SK-N-SH treated with all-trans-retinoic acid at 6 μM for 48 hours (cell line): ENCODE results near the gene TMEM114.

Experiments used
- ATAC-seq: fragments of 200-7000 bp; cut with Tn5 transposase; 3 replicates; pipeline ENCODE4 v1.9.1; 2020; ENCODE audit warnings: mild to moderate bottlenecking, moderate library complexity
- ARNTL ChIP-seq: fragments of 450-650 bp; formaldehyde crosslinking; IDR thresholded peaks from 2 replicates; pipeline ENCODE4 v1.5.0; 2020; ENCODE audit warnings: low read depth, mild to moderate bottlenecking, moderate library complexity, borderline replicate concordance
- BACH2 ChIP-seq: fragments of 250-450 bp; sonication (Bioruptor Pico); IDR thresholded peaks from 2 replicates; pipeline ENCODE4 v1.9.0; 2021; ENCODE audit warnings: mild to moderate bottlenecking, borderline replicate concordance
- GLIS3 ChIP-seq: fragments of 250-450 bp; sonication (Bioruptor Pico); IDR thresholded peaks from 2 replicates; pipeline ENCODE4 v1.5.0; 2020; ENCODE audit warnings: mild to moderate bottlenecking, moderate library complexity
- ISL1 ChIP-seq: fragments of 250-450 bp; sonication (Bioruptor Pico); IDR thresholded peaks from 2 replicates; pipeline ENCODE4 v2.1.2; 2022; ENCODE audit warnings: mild to moderate bottlenecking, moderate library complexity
- OSR1 ChIP-seq: fragments of 250-450 bp; sonication (Bioruptor Pico); IDR thresholded peaks from 2 replicates; pipeline ENCODE4 v1.8.0; 2022; ENCODE audit warnings: moderate library complexity, mild to moderate bottlenecking, inconsistent platforms
- PPARA ChIP-seq: fragments of 250-450 bp; sonication (Bioruptor Pico); IDR thresholded peaks from 2 replicates; pipeline ENCODE4 v1.5.0; 2020; ENCODE audit warnings: mild to moderate bottlenecking, borderline replicate concordance
- RARB ChIP-seq: fragments of 250-450 bp; sonication (Bioruptor Pico); IDR thresholded peaks from 2 replicates; pipeline ENCODE4 v1.8.0; 2021; ENCODE audit warnings: mild to moderate bottlenecking, moderate library complexity
- ZFP3 ChIP-seq: fragments of 250-450 bp; sonication (Bioruptor Pico); IDR thresholded peaks from 2 replicates; pipeline ENCODE4 v1.5.0; 2020; ENCODE audit warnings: mild to moderate bottlenecking, moderate library complexity
- ZFP30 ChIP-seq: fragments of 450-650 bp; formaldehyde crosslinking; IDR thresholded peaks from 2 replicates; pipeline ENCODE4 v1.5.0; 2022; ENCODE audit warnings: mild to moderate bottlenecking, moderate library complexity
- ZNF565 ChIP-seq: fragments of 450-650 bp; formaldehyde crosslinking; conservative IDR thresholded peaks from 2 replicates; pipeline ENCODE4 v1.5.0; 2020; ENCODE audit warnings: low read depth, mild to moderate bottlenecking, moderate library complexity
- ZNF70 ChIP-seq: fragments of 450-650 bp; formaldehyde crosslinking; IDR thresholded peaks from 2 replicates; pipeline ENCODE4 v1.5.0; 2020; ENCODE audit warnings: mild to moderate bottlenecking, moderate library complexity
- TF ChIP-seq, protein P1 (sequence below): fragments of 250-450 bp; sonication (Bioruptor Pico); IDR thresholded peaks from 2 replicates; pipeline ENCODE4 v1.5.1; 2021; ENCODE audit warnings: mild to moderate bottlenecking, moderate library complexity
- TF ChIP-seq, protein P2 (sequence below): fragments of 250-450 bp; sonication (Bioruptor Pico); IDR thresholded peaks from 2 replicates; pipeline ENCODE4 v1.5.0; 2020; ENCODE audit warnings: mild to moderate bottlenecking, moderate library complexity
- TF ChIP-seq, protein P3 (sequence below): fragments of 250-450 bp; sonication (Bioruptor Pico); IDR thresholded peaks from 2 replicates; pipeline ENCODE4 v1.8.0; 2020; ENCODE audit warnings: mild to moderate bottlenecking, moderate library complexity, borderline replicate concordance
- TF ChIP-seq, protein P4 (sequence below): fragments of 250-450 bp; sonication (Bioruptor Pico); IDR thresholded peaks from 2 replicates; pipeline ENCODE4 v1.5.1; 2020; ENCODE audit warnings: low read depth, mild to moderate bottlenecking, moderate library complexity

Gene TMEM114

DNA sequence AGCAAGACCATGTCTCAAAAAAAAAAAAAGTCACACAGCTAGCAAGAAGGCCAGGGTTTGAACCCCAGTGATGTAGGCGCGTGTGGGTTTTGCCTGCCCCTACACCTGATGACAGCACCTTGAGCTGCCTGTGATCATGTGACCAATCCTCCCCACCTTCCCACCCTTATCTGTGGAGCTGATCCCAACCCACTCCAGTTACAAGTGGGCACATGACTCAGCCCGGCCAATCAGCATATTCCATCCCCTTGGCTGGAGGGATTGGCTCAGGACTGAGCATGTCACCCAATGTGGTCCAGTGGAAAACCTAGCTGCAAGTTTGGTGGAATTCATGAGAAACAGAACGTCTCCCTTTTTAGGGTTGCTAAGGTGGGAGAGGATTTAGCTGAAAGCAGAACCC, 6.6 kb downstream of the TMEM114 start:
- TF ChIP-seq, protein P1, sequence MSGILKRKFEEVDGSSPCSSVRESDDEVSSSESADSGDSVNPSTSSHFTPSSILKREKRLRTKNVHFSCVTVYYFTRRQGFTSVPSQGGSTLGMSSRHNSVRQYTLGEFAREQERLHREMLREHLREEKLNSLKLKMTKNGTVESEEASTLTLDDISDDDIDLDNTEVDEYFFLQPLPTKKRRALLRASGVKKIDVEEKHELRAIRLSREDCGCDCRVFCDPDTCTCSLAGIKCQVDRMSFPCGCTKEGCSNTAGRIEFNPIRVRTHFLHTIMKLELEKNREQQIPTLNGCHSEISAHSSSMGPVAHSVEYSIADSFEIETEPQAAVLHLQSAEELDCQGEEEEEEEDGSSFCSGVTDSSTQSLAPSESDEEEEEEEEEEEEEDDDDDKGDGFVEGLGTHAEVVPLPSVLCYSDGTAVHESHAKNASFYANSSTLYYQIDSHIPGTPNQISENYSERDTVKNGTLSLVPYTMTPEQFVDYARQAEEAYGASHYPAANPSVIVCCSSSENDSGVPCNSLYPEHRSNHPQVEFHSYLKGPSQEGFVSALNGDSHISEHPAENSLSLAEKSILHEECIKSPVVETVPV = no peak
- TF ChIP-seq, protein P2, sequence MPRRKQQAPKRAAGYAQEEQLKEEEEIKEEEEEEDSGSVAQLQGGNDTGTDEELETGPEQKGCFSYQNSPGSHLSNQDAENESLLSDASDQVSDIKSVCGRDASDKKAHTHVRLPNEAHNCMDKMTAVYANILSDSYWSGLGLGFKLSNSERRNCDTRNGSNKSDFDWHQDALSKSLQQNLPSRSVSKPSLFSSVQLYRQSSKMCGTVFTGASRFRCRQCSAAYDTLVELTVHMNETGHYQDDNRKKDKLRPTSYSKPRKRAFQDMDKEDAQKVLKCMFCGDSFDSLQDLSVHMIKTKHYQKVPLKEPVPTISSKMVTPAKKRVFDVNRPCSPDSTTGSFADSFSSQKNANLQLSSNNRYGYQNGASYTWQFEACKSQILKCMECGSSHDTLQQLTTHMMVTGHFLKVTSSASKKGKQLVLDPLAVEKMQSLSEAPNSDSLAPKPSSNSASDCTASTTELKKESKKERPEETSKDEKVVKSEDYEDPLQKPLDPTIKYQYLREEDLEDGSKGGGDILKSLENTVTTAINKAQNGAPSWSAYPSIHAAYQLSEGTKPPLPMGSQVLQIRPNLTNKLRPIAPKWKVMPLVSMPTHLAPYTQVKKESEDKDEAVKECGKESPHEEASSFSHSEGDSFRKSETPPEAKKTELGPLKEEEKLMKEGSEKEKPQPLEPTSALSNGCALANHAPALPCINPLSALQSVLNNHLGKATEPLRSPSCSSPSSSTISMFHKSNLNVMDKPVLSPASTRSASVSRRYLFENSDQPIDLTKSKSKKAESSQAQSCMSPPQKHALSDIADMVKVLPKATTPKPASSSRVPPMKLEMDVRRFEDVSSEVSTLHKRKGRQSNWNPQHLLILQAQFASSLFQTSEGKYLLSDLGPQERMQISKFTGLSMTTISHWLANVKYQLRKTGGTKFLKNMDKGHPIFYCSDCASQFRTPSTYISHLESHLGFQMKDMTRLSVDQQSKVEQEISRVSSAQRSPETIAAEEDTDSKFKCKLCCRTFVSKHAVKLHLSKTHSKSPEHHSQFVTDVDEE = no peak
- TF ChIP-seq RARB (CRISPR knock-in tag) = no peak
- no peak for TF ChIP-seq ZNF565 (CRISPR knock-in tag)
- no peak for ATAC-seq

DNA sequence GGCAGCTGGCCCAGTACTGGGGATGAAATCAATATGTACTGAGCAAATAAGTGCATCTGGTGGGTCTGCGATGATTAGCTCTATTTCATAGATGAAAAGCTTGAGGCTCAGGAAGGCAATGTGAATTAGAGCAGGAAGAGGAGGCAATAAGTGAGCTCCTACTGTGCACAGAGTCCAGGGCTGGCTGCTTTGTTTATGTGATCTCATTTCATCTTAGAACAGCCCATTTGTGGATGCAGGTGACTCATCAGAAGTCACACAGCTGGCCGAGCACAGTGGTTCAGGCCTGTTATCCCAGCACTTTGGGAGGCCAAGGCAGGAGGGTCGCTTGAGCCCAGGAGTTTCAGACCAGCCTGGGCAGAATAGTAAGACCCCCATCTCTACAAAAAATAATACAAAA, 7.1 kb downstream of the TMEM114 start:
- TF ChIP-seq, protein P1 = no peak
- TF ChIP-seq, protein P3, sequence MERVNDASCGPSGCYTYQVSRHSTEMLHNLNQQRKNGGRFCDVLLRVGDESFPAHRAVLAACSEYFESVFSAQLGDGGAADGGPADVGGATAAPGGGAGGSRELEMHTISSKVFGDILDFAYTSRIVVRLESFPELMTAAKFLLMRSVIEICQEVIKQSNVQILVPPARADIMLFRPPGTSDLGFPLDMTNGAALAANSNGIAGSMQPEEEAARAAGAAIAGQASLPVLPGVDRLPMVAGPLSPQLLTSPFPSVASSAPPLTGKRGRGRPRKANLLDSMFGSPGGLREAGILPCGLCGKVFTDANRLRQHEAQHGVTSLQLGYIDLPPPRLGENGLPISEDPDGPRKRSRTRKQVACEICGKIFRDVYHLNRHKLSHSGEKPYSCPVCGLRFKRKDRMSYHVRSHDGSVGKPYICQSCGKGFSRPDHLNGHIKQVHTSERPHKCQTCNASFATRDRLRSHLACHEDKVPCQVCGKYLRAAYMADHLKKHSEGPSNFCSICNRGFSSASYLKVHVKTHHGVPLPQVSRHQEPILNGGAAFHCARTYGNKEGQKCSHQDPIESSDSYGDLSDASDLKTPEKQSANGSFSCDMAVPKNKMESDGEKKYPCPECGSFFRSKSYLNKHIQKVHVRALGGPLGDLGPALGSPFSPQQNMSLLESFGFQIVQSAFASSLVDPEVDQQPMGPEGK (CRISPR knock-in tag) = no peak
- no peak for TF ChIP-seq PPARA (CRISPR knock-in tag)
- TF ChIP-seq ISL1 (CRISPR knock-in tag) = no peak
- TF ChIP-seq ZNF70 (CRISPR knock-in tag) = no peak
- TF ChIP-seq, protein P2 = no peak
- no peak for TF ChIP-seq BACH2 (CRISPR knock-in tag)
- TF ChIP-seq ARNTL (CRISPR knock-in tag) = no peak
- no peak for TF ChIP-seq OSR1
- TF ChIP-seq, protein P4, sequence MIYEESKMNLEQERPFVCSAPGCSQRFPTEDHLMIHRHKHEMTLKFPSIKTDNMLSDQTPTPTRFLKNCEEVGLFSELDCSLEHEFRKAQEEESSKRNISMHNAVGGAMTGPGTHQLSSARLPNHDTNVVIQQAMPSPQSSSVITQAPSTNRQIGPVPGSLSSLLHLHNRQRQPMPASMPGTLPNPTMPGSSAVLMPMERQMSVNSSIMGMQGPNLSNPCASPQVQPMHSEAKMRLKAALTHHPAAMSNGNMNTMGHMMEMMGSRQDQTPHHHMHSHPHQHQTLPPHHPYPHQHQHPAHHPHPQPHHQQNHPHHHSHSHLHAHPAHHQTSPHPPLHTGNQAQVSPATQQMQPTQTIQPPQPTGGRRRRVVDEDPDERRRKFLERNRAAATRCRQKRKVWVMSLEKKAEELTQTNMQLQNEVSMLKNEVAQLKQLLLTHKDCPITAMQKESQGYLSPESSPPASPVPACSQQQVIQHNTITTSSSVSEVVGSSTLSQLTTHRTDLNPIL (CRISPR knock-in tag) = no peak
- no peak for TF ChIP-seq ZFP30 (CRISPR knock-in tag)
- no peak for ATAC-seq

DNA sequence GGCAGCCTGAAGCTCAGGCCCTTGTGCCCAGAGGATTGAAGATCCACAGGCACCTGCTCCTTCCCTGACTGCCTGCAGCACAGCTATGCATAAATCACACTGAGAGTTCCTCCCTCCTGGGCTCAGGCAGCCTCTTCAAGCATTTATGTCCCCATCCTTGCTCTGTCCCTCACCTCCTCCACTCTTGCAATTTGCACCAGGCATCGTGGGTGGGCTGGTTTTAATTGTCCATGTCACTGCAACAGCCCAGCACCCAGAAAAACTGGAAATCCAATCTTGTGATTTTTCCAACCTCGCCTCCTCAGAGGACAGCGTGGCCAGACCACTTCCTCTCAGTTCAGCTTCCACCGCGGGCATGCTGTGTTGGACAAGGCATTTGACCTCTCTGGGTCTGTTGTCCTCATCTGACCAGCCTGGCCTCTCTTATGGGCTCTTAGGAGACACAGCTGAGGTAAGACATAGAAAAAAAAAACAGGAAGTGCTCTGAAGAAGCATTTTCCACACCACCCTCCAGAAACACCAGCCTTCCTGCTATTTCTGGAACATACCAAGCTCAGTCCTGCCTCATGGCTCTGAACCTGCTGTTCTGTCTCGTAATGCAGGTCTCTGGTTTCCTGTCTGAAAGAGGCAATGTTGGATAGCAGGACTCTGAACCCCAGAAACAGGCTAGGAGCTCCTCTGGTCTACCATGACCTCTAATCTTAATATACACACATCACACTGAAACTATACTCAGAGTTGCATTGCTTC, 8.3 kb downstream of the TMEM114 start:
- no peak for ATAC-seq
- TF ChIP-seq GLIS3 (no peak), ZNF565 (CRISPR knock-in tag) (no peak), ZNF70 (CRISPR knock-in tag) (no peak), ZFP3 (CRISPR knock-in tag) (no peak)
- TF ChIP-seq, protein P4 (CRISPR knock-in tag) = no peak
